Hepatocyte (in vitro differentiated cells): ENCODE results near the gene RAP2B. TPM values are rescaled to one million over a fixed set of nuclear protein-coding genes. Genes with fewer than 3 reads are reported as not detected.
A peak's percentile ranks its signal among the peaks of the same experiment; 100 is the strongest.

Source experiments
- DNase-seq: peaks from one replicate; pipeline ENCODE4 v3.0.0-alpha.2; 2016; ENCODE audit warnings: low spot score
- H2AFZ ChIP-seq: fragments of 200-600 bp; sonication (generic); 2 replicates; pipeline ENCODE4 v1.6.0; 2016; ENCODE audit warnings: antibody characterized with exemption, mild to moderate bottlenecking
- H3K27ac ChIP-seq: fragments of 200-600 bp; sonication (generic); 2 replicates; pipeline ENCODE4 v1.5.1; 2016; ENCODE audit warnings: mild to moderate bottlenecking
- H3K27me3 ChIP-seq: fragments of 200-600 bp; sonication (generic); 2 replicates; pipeline ENCODE4 v1.6.1; 2016
- H3K36me3 ChIP-seq: fragments of 200-600 bp; sonication (generic); replicated peaks from 2 replicates; pipeline ENCODE4 v1.5.1; 2016; ENCODE audit warnings: low read depth; ENCODE audit not compliant: insufficient read depth
- H3K4me1 ChIP-seq: fragments of 200-600 bp; sonication (generic); 2 replicates; pipeline ENCODE4 v1.5.1; 2016; ENCODE audit warnings: mild to moderate bottlenecking, moderate library complexity; ENCODE audit not compliant: insufficient read depth
- H3K4me2 ChIP-seq: fragments of 200-600 bp; sonication (generic); 2 replicates; pipeline ENCODE4 v1.6.0; 2016
- H3K4me3 ChIP-seq: fragments of 200-600 bp; sonication (generic); 2 replicates; pipeline ENCODE4 v1.5.1; 2016; ENCODE audit warnings: mild to moderate bottlenecking
- H3K79me2 ChIP-seq: fragments of 200-600 bp; sonication (generic); 2 replicates; pipeline ENCODE4 v1.6.0; 2017; ENCODE audit warnings: mild to moderate bottlenecking
- H3K9me2 ChIP-seq: fragments of 200-600 bp; sonication (generic); replicated peaks from 2 replicates; pipeline ENCODE4 v1.6.0; 2017; ENCODE audit warnings: mild to moderate bottlenecking; ENCODE audit not compliant: insufficient read depth
- H3K9me3 ChIP-seq: fragments of 200-600 bp; sonication (generic); 2 replicates; pipeline ENCODE4 v1.5.1; 2016; ENCODE audit warnings: low read depth, mild to moderate bottlenecking
- H4K20me1 ChIP-seq: fragments of 200-600 bp; sonication (generic); 2 replicates; pipeline ENCODE4 v1.6.0; 2016; ENCODE audit warnings: mild to moderate bottlenecking; ENCODE audit not compliant: insufficient read depth, poor library complexity, severe bottlenecking
- CTCF ChIP-seq: fragments of 200-600 bp; sonication (generic); IDR thresholded peaks from 2 replicates; pipeline ENCODE4 v1.5.1; 2016; ENCODE audit warnings: antibody characterized with exemption, mild to moderate bottlenecking; ENCODE audit not compliant: poor library complexity
- EZH2 ChIP-seq: fragments of 200-600 bp; sonication (generic); IDR thresholded peaks from 2 replicates; pipeline ENCODE4 v1.6.1; 2016; ENCODE audit warnings: antibody characterized with exemption, mild to moderate bottlenecking, borderline replicate concordance
- EZH2phosphoT487 ChIP-seq: fragments of 200-600 bp; sonication (generic); IDR thresholded peaks from one replicate; pipeline ENCODE4 v1.6.1; 2018; ENCODE audit warnings: antibody characterized with exemption, mild to moderate bottlenecking, low read depth, moderate library complexity; ENCODE audit not compliant: unreplicated experiment, severe bottlenecking
- WGBS: methylation state at CpG from one replicate; pipeline ENCODE4 v1.1.6; 2016; ENCODE audit warnings: low lambda C conversion rate; ENCODE audit errors: missing lambda C conversion rate; 5-methylcytosine and 5-hydroxymethylcytosine counted together
- polyA plus RNA-seq: library from polyadenylated mRNA; unstranded; fragments of >200 nt; fragmentation: Nextera tagmentation; extraction: Ambion mirVana; gene quantifications from 2 replicates; pipeline ENCODE4 v1.2.1, GENCODE V29; 2016
- total RNA-seq: library from RNA; depleted of rRNA; stranded (reverse); fragments of >200 nt; gene quantifications from 2 replicates; pipeline ENCODE4 v1.2.3, GENCODE V29; 2014

The RAP2B gene
- total and polyA plus RNA-seq, 2 experiments from 2014 or later: 11.5 to 20.0 TPM

GRCh38 chr3:153210146-153210545 is 48.1 kb downstream of the RAP2B start:
- no peak overlapping the region for H3K4me2 ChIP-seq
- H4K20me1 ChIP-seq: no peaks in the 10 kb centered on the region
- no peaks in the 10 kb centered on the region for H3K9me2 ChIP-seq
- no peaks in the 10 kb centered on the region for H3K4me1 ChIP-seq
- H3K27me3 ChIP-seq: no peaks in the 10 kb centered on the region
- no peaks in the 10 kb centered on the region for H3K79me2 ChIP-seq
- H3K9me3 ChIP-seq: no peaks in the 10 kb centered on the region
- TF ChIP-seq EZH2phosphoT487: no peak
- DNase-seq: peak; percentile 7
- H2AFZ ChIP-seq: no peak overlapping the region
- H3K36me3 ChIP-seq: no peaks in the 10 kb centered on the region
- WGBS: 54% methylated on average over 3 of the region's 3 CpGs
- H3K27ac ChIP-seq: no peak overlapping the region
- H3K4me3 ChIP-seq: no peak overlapping the region

- no peaks in the 10 kb centered on the region for H3K4me1 ChIP-seq
- H3K27ac ChIP-seq: no peak overlapping the region
- no peaks in the 10 kb centered on the region for H3K9me2 ChIP-seq
- H3K27me3 ChIP-seq: no peaks in the 10 kb centered on the region
- H3K4me3 ChIP-seq: no peak overlapping the region
- DNase-seq: no peak
- no peak overlapping the region for H3K4me2 ChIP-seq
- no peaks in the 10 kb centered on the region for H3K36me3 ChIP-seq
- TF ChIP-seq EZH2: no peak
- TF ChIP-seq CTCF: no peak
- no peak for TF ChIP-seq EZH2phosphoT487
- H4K20me1 ChIP-seq: no peaks in the 10 kb centered on the region
- H3K79me2 ChIP-seq: no peaks in the 10 kb centered on the region
- H3K9me3 ChIP-seq: no peaks in the 10 kb centered on the region
- WGBS: 90% methylated on average over 1 of the region's 1 CpG
- H2AFZ ChIP-seq: no peak overlapping the region
These were observed 48.6 kb downstream of the RAP2B start for GRCh38 chr3:153210660-153211059.

- Histone ChIP-seq H3K4me1 (no peaks in the 10 kb centered on the region), H2AFZ (no peak overlapping the region), H3K27ac (no peak overlapping the region), H3K36me3 (no peaks in the 10 kb centered on the region), H3K9me3 (no peaks in the 10 kb centered on the region), H3K4me3 (no peak overlapping the region), H4K20me1 (no peaks in the 10 kb centered on the region), H3K79me2 (no peaks in the 10 kb centered on the region), H3K4me2 (no peak overlapping the region), H3K9me2 (no peaks in the 10 kb centered on the region), H3K27me3 (no peaks in the 10 kb centered on the region)
- 86% methylated on average over 1 of the region's 1 CpG for WGBS
- no peak for DNase-seq
- TF ChIP-seq CTCF (no peak), EZH2 (no peak), EZH2phosphoT487 (no peak)
These were observed 53.5 kb downstream of the RAP2B start for GRCh38 chr3:153215497-153215896.

GRCh38 chr3:153215966-153216365 is 53.9 kb downstream of the RAP2B start:
- Histone ChIP-seq H3K79me2 (no peaks in the 10 kb centered on the region), H3K4me2 (no peak overlapping the region), H3K27ac (no peak overlapping the region), H4K20me1 (no peaks in the 10 kb centered on the region), H3K9me2 (no peaks in the 10 kb centered on the region), H2AFZ (no peak overlapping the region), H3K4me3 (no peak overlapping the region), H3K4me1 (no peaks in the 10 kb centered on the region), H3K9me3 (no peaks in the 10 kb centered on the region), H3K27me3 (no peaks in the 10 kb centered on the region), H3K36me3 (no peaks in the 10 kb centered on the region)
- no peak for TF ChIP-seq CTCF
- TF ChIP-seq EZH2phosphoT487: no peak
- TF ChIP-seq EZH2: no peak
- peak; percentile 28 for DNase-seq
- WGBS: 66% methylated on average over 5 of the region's 5 CpGs
